ENCODE results near the gene STK11IP. TPM values are rescaled to one million over a fixed set of nuclear protein-coding genes. Genes with fewer than 3 reads are reported as not detected.

The STK11IP gene
- total RNA-seq, 4 donors from 2014 or later = 25.3 to 68.0 (median 29.2) TPM

DNA sequence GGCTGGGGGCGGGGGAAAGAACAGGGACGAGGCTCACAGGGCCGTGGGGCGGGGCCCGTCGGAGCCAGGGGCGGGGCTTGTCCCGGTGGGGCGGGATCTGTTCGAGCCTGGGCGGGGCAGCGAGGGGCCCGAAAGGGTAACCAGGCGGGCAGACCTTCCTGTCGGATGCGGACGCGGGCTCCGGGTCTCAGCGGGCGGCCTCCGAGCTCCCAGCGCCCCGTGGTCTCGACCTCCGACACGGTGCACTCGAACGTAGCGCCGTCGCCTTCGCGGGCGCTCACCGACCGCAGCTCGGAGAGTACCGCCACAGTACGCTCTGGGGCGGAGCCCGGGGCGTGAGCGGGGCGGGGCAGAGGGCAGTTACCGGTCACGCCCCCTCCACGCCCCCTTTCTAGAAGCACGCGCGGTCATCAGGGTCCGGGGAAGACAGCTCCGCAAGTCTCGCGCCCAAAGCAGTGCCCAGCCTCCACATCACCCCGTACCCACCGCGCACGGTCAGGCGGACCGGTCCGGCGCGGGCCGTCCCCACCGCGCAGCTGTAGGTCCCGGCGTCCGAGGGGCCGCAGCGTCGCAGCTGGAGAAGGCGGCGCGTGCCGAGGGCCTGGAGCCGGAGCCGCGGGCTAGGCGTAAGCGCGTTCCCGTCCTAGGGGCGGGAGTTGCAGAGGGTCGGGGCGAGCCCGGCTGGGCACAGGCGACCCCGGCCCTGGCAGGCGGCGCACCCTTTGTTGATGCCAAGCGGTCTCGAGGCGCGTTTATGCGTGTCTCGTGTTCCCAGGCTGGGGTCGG is 45.1 kb upstream of the STK11IP start:
- Histone ChIP-seq H3K9me3 (no peaks in the 10 kb centered on the region), H3K4me3 (peak overlapping the region; percentile 70), H3K4me1 (peaks cover 22% of the 10 kb centered on the region), H3K27ac (no peak overlapping the region), H3K36me3 (peaks cover 9% of the 10 kb centered on the region), H3K27me3 (peaks cover 25% of the 10 kb centered on the region)
- TF ChIP-seq EP300 (IDR thresholded peaks at IDR 0.05) (no peak), POLR2AphosphoS5 (IDR thresholded peaks at IDR 0.05) (no peak), POLR2A (IDR thresholded peaks at IDR 0.05) (no peak)
- TF ChIP-seq, protein P1, sequence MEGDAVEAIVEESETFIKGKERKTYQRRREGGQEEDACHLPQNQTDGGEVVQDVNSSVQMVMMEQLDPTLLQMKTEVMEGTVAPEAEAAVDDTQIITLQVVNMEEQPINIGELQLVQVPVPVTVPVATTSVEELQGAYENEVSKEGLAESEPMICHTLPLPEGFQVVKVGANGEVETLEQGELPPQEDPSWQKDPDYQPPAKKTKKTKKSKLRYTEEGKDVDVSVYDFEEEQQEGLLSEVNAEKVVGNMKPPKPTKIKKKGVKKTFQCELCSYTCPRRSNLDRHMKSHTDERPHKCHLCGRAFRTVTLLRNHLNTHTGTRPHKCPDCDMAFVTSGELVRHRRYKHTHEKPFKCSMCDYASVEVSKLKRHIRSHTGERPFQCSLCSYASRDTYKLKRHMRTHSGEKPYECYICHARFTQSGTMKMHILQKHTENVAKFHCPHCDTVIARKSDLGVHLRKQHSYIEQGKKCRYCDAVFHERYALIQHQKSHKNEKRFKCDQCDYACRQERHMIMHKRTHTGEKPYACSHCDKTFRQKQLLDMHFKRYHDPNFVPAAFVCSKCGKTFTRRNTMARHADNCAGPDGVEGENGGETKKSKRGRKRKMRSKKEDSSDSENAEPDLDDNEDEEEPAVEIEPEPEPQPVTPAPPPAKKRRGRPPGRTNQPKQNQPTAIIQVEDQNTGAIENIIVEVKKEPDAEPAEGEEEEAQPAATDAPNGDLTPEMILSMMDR (IDR thresholded peaks at IDR 0.05) = no peak
- peak; percentile 90 to 91 for DNase-seq (ENCODE audit: low spot score in 2 of 2)
- WGBS = 4% methylated on average over 25 of the region's 99 CpGs

DNA sequence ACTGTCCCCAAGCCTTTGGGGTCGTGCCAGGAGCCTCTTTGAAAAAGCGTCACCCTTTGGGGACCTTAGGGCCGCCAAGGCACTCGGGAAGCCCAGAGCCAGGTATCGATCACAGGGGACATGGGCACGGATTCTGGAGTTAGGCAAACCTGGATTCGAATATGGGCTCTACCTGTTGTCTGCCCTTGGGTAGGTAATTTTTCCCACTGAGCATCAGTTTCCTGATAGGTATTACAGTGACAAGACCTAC is 44.6 kb upstream of the STK11IP start:
- peaks cover 25% of the 10 kb centered on the region for H3K27me3 ChIP-seq
- TF ChIP-seq, protein P1 (IDR thresholded peaks at IDR 0.05) = no peak
- TF ChIP-seq POLR2A (IDR thresholded peaks at IDR 0.05) (no peak), POLR2AphosphoS5 (IDR thresholded peaks at IDR 0.05) (no peak), EP300 (IDR thresholded peaks at IDR 0.05) (no peak)
- DNase-seq (ENCODE audit: low spot score in 2 of 2) = no peak
- H3K36me3 ChIP-seq = peaks cover 9% of the 10 kb centered on the region
- no peaks in the 10 kb centered on the region for H3K9me3 ChIP-seq
- WGBS = 39% methylated on average over 7 of the region's 7 CpGs
- H3K4me1 ChIP-seq = peaks cover 22% of the 10 kb centered on the region
- H3K4me3 ChIP-seq = peak overlapping the region; percentile 70
- H3K27ac ChIP-seq = no peak overlapping the region

DNA sequence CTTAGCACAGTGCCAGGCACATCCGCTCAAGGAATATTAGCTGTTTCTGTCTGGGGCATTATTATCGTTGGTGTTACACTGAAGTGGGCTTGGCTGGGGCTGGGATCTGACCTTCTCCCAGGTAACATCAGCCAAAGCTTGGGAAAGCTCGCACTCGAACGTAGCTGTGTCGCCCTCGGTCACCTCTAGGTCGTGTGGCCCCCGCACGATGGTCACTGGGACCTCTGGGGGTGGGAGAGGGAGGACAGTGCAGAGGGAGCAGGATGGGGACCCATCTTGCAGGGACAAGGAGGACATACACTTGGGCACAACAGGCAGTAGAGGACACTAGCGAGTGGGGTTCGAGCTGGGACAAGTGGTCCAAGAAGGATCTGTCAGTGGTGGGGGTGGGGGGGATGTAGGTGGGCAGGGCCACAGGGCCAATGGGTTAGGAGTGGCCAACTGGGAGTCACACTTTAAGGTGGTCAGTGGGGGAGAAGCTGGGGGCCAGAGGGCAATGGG is 44.1 kb upstream of the STK11IP start:
- WGBS = 81% methylated on average over 12 of the region's 12 CpGs
- Histone ChIP-seq H3K27me3 (peaks cover 25% of the 10 kb centered on the region), H3K9me3 (no peaks in the 10 kb centered on the region), H3K4me1 (peaks cover 22% of the 10 kb centered on the region), H3K27ac (no peak overlapping the region), H3K4me3 (no peak overlapping the region), H3K36me3 (peaks cover 9% of the 10 kb centered on the region)
- no peak for DNase-seq (ENCODE audit: low spot score in 2 of 2)
- TF ChIP-seq EP300 (IDR thresholded peaks at IDR 0.05) (no peak), POLR2AphosphoS5 (IDR thresholded peaks at IDR 0.05) (no peak), POLR2A (IDR thresholded peaks at IDR 0.05) (no peak)
- TF ChIP-seq, protein P1 (IDR thresholded peaks at IDR 0.05) = no peak

DNA sequence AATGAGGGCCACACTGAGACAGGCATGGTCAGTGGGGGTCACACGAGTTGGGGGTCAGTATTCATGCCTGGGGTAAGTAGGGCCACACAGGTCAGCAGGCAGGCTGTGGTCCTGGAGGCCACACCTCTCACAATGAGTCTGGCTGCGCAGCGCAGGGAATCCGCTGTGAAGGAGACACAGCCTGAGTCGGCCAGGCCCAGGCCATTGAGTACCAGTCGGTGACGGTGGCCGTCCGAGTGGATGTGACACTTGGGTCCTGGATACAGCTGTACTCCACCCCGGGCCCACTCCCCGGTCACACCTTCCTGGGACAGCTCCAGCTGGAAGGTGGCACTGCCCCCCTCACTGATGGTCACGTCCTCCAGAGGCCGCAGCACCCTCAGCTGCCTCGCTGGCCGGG is 43.3 kb upstream of the STK11IP start:
- H3K4me1 ChIP-seq = peaks cover 22% of the 10 kb centered on the region
- H3K36me3 ChIP-seq = peaks cover 9% of the 10 kb centered on the region
- H3K4me3 ChIP-seq = no peak overlapping the region
- H3K27me3 ChIP-seq = peaks cover 25% of the 10 kb centered on the region
- TF ChIP-seq POLR2A (IDR thresholded peaks at IDR 0.05) = no peak
- no peak for TF ChIP-seq POLR2AphosphoS5 (IDR thresholded peaks at IDR 0.05)
- TF ChIP-seq, protein P1 (IDR thresholded peaks at IDR 0.05) = no peak
- no peak for TF ChIP-seq EP300 (IDR thresholded peaks at IDR 0.05)
- H3K27ac ChIP-seq = no peak overlapping the region
- 93% methylated on average over 3 of the region's 15 CpGs for WGBS
- DNase-seq (ENCODE audit: low spot score in 2 of 2) = no peak
- no peaks in the 10 kb centered on the region for H3K9me3 ChIP-seq

DNA sequence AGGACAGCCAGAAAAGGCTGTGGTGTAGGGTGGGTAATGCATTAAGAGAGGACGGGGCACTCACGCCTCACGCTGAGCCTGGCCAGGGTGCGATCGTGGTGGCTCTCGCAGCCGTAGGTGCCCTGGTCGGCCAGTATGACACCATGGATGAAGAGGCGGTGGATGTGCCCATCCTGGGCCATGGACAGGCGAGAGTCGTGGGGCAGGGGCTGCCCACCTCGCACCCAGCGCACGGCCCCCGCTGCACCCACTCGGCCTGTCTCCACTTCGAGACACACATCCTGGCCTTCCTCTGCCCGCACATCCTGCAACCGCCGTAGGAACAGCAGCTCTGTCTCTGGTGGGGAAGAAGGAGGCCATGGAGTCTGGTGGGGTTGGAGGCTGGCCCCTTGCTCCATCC is 41.7 kb upstream of the STK11IP start:
- no peak overlapping the region for H3K4me3 ChIP-seq
- no peak overlapping the region for H3K27ac ChIP-seq
- H3K9me3 ChIP-seq = no peaks in the 10 kb centered on the region
- peaks cover 9% of the 10 kb centered on the region for H3K36me3 ChIP-seq
- no peak for DNase-seq (ENCODE audit: low spot score in 2 of 2)
- WGBS = 92% methylated on average over 15 of the region's 20 CpGs
- peaks cover 22% of the 10 kb centered on the region for H3K4me1 ChIP-seq
- TF ChIP-seq POLR2A (IDR thresholded peaks at IDR 0.05) = no peak
- TF ChIP-seq, protein P1 (IDR thresholded peaks at IDR 0.05) = no peak
- TF ChIP-seq EP300 (IDR thresholded peaks at IDR 0.05) = no peak
- TF ChIP-seq POLR2AphosphoS5 (IDR thresholded peaks at IDR 0.05) = no peak
- H3K27me3 ChIP-seq = peaks cover 25% of the 10 kb centered on the region

All from suprapubic skin (tissue), 4 donors.